GM10266 (cell line): Measurements from ENCODE around the gene KLHL7.

Experiments used
- DNase-seq: peaks from one replicate; pipeline ENCODE4 v3.0.0; 2012; ENCODE audit errors: extremely low spot score
- CTCF ChIP-seq: IDR thresholded peaks from 2 replicates; pipeline ENCODE4 v1.5.1; 2012; ENCODE audit warnings: mild to moderate bottlenecking, low read depth; ENCODE audit not compliant: control insufficient read depth, insufficient read depth; ENCODE audit errors: missing control alignments

KLHL7 gene

GRCh38 chr7:23096518-23097290, 8.9 kb upstream of the KLHL7 start:
- TF ChIP-seq CTCF, result no peak
- no peak for DNase-seq

GRCh38 chr7:23098029-23098428, 7.6 kb upstream of the KLHL7 start:
- TF ChIP-seq CTCF, result no peak

GRCh38 chr7:23098460-23098859, 7.1 kb upstream of the KLHL7 start:
- no peak for TF ChIP-seq CTCF
- no peak for DNase-seq

More at GRCh38 chr7:23098029-23098428, 7.6 kb upstream of the KLHL7 start:
- no peak for DNase-seq

DNA sequence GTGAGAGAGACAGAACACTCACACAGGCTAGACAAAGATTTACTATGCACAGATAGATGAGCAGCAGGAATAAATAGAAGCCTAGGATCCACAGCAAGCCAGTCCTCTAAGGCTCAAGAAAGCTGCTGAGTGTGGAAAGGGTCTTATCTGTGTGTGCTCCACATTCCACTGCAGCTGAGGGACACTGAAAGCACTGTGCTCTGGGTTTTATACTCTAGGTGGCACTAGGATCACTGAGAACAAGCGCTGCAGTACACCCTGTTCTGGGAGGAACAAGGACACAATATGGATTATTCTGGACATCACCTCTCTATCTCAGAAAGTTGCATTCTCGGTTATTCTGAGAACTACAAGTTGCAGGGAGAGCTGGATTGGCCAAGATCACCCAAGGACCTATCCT, 4.9 kb upstream of the KLHL7 start:
- TF ChIP-seq CTCF, result peak; percentile 7
- DNase-seq, result no peak

DNA sequence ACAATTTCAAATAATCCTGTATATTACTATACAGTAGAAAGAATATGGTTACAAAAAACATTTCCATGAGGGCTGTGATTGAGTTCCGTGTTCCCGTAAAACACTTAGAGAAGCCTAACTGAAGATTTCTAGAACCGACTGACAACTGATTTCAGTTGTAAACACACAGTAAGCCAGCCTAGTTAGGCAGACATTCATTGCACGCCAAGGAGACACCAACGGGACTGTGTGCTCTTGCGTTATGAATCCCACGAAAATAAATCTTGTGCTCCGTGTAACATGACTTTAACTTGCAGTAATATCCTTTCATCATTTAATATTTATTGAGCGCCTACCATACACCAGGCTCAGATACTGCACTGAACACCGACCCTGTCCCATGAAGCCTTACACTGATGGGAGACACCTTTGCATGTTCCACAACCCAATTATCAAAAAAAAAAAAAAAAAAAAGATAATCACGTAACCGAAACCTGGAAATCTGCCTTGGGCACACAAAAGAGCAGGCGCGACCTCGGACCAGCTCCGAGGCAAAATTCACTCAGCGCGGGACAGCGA, 420 bp upstream of the KLHL7 start:
- no peak for TF ChIP-seq CTCF
- DNase-seq, result no peak

DNA sequence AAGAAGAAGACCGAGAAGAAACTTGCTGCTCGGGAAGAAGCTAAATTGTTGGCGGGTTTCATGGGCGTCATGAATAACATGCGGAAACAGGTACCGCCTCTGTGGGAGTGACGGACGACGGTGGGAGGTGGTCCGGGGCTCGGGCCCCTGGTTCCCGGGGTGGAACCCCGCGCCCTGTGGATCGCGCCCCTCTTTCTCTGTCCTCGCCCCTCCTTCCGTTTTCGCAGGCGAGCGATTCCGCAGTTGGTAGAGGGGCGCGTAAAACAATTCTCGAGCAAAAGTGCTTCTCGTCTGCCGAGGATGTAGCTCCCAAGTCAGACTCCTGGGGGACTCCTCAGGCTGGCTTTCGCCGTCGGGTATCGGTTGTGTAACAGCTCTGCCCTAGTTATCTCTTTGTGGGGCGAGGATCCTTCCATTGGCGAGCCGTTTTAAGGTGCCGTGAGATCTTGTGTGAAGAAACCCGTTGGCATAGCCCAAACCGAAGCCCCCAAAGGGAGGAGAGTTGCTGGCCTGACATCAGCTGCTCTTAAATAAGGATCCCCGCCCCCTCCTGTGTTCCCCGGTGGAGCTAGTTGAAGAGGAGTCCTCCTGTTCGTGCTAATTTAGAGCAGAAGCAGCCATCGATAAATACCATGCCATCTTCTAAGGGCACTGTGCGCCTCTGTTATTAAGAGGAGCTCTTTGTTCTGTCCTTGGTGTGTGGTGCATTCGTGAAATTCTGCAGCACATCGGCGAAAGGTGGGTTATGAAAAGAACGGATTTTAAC, 655 bp downstream of the KLHL7 start:
- TF ChIP-seq CTCF, result peak; percentile 18
- peak; percentile 26 for DNase-seq
